Measurements from ENCODE around the gene PRPF8.
"Not testable (repeated sequence)": the region's sequence is repeated elsewhere in the genome, so short reads cannot be mapped to it uniquely, and the experiment has no call there.

Gene PRPF8

GRCh38 chr17:1684378-1685189 is at the start of gene PRPF8:
Gene PRPF8 (minus strand): TSS chr17:1684867. CDS start chr17:1684571, 296 bp downstream.
- peak; percentile 96 to 97 for DNase-seq (ENCODE audit: low read depth in 2 of 2)

- DNase-seq (ENCODE audit: low read depth in 2 of 2): no peak
Measured at GRCh38 chr17:1733759-1734158, 49.1 kb upstream of the PRPF8 start.

- no peak for DNase-seq (ENCODE audit: low read depth in 2 of 2)
Measured at GRCh38 chr17:1732833-1733321, 48.2 kb upstream of the PRPF8 start.

GRCh38 chr17:1732241-1732832 is 47.7 kb upstream of the PRPF8 start:
- DNase-seq (ENCODE audit: low read depth in 2 of 2): no peak

GRCh38 chr17:1731194-1731506 is 46.5 kb upstream of the PRPF8 start:
- no peak for DNase-seq (ENCODE audit: low read depth in 2 of 2)

- DNase-seq (ENCODE audit: low read depth in 2 of 2): no peak
Measured at GRCh38 chr17:1730326-1731193, 45.9 kb upstream of the PRPF8 start.

GRCh38 chr17:1729966-1730325 is 45.3 kb upstream of the PRPF8 start:
- no peak for DNase-seq (ENCODE audit: low read depth in 2 of 2)

GRCh38 chr17:1727876-1728630 is 43.4 kb upstream of the PRPF8 start:
- no peak for DNase-seq (ENCODE audit: low read depth in 2 of 2)

- no peak for DNase-seq (ENCODE audit: low read depth in 2 of 2)
Measured at GRCh38 chr17:1727258-1727789, 42.7 kb upstream of the PRPF8 start.

GRCh38 chr17:1726626-1727257 is 42.1 kb upstream of the PRPF8 start:
- DNase-seq (ENCODE audit: low read depth in 2 of 2): no peak

GRCh38 chr17:1725642-1726511 is 41.2 kb upstream of the PRPF8 start:
- no peak for DNase-seq (ENCODE audit: low read depth in 2 of 2)

GRCh38 chr17:1724869-1725641 is 40.4 kb upstream of the PRPF8 start:
- DNase-seq (ENCODE audit: low read depth in 2 of 2): no peak

GRCh38 chr17:1724351-1724868 is 39.7 kb upstream of the PRPF8 start, which contains the start of gene WDR81:
Gene WDR81 (plus strand): TSS chr17:1724704. CDS start chr17:1724960, 256 bp downstream.
- DNase-seq (ENCODE audit: low read depth in 2 of 2): peak; percentile 78 to 86

- DNase-seq (ENCODE audit: low read depth in 2 of 2): not testable (repeated sequence)
Measured at GRCh38 chr17:1722022-1722421, 37.4 kb upstream of the PRPF8 start.

- DNase-seq (ENCODE audit: low read depth in 2 of 2): peak in 1 of 2 donors; percentile 55
Measured at GRCh38 chr17:1720856-1721386, 36.3 kb upstream of the PRPF8 start.

GRCh38 chr17:1718362-1719165 is 33.9 kb upstream of the PRPF8 start:
- DNase-seq (ENCODE audit: low read depth in 2 of 2): no peak

- peak; percentile 74 to 81 for DNase-seq (ENCODE audit: low read depth in 2 of 2)
Measured at GRCh38 chr17:1716912-1717695, 32.4 kb upstream of the PRPF8 start.
